ENCODE measurements around the gene ZNF367.

GRCh38 chr9:96345551-96345950 lies 72.6 kb downstream of the ZNF367 start:
- TF ChIP-seq, protein P1, sequence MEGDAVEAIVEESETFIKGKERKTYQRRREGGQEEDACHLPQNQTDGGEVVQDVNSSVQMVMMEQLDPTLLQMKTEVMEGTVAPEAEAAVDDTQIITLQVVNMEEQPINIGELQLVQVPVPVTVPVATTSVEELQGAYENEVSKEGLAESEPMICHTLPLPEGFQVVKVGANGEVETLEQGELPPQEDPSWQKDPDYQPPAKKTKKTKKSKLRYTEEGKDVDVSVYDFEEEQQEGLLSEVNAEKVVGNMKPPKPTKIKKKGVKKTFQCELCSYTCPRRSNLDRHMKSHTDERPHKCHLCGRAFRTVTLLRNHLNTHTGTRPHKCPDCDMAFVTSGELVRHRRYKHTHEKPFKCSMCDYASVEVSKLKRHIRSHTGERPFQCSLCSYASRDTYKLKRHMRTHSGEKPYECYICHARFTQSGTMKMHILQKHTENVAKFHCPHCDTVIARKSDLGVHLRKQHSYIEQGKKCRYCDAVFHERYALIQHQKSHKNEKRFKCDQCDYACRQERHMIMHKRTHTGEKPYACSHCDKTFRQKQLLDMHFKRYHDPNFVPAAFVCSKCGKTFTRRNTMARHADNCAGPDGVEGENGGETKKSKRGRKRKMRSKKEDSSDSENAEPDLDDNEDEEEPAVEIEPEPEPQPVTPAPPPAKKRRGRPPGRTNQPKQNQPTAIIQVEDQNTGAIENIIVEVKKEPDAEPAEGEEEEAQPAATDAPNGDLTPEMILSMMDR (IDR thresholded peaks at IDR 0.05; ENCODE audit: low read depth, low read length) = no peak
- TF ChIP-seq MAX (IDR thresholded peaks at IDR 0.05; ENCODE audit: low read depth, low read length) = no peak
- TF ChIP-seq POLR2A (IDR thresholded peaks at IDR 0.05; ENCODE audit: extremely low read depth, insufficient read length) = no peak
